Tibial nerve (tissue), 4 donors: ENCODE results near the gene GPC6. TPM values are rescaled to one million over a fixed set of nuclear protein-coding genes. Genes with fewer than 3 reads are reported as not detected.

Experiments
- DNase-seq, 2 donors: peaks; one replicate each; pipeline ENCODE4 v3.0.0-alpha.2; 2019; ENCODE audit warnings: low spot score in 2 of 2
- H3K27ac ChIP-seq, 4 donors: fragments of 200-600 bp; sonication (generic) in 3 of 4; one replicate each; pipeline ENCODE4 v1.5.1; 2017 to 2019; ENCODE audit warnings: mild to moderate bottlenecking in 1 of 4
- H3K27me3 ChIP-seq, 2 donors: fragments of 200-600 bp; sonication (generic) in 1 of 2; one replicate each; pipeline versions ENCODE4 v1.5.1 to v1.6.0; 2017 to 2019
- H3K36me3 ChIP-seq, 3 donors: fragments of 200-600 bp; sonication (generic); one replicate each; pipeline ENCODE4 v1.5.1; 2018 to 2019
- H3K4me1 ChIP-seq, 4 donors: fragments of 200-600 bp; sonication (generic) in 3 of 4; one replicate each; pipeline ENCODE4 v1.5.1; 2017 to 2019
- H3K4me3 ChIP-seq, 4 donors: fragments of 200-600 bp; sonication (generic) in 3 of 4; one replicate each; pipeline ENCODE4 v1.5.1; 2017 to 2019; ENCODE audit warnings: mild to moderate bottlenecking in 1 of 4, moderate library complexity in 1 of 4
- H3K9me3 ChIP-seq, 4 donors: fragments of 200-600 bp; sonication (generic) in 3 of 4; one replicate each; pipeline ENCODE4 v1.5.1; 2017 to 2019
- CTCF ChIP-seq, 5 experiments: fragments of 200-600 bp in 3 of 5; fragments of 450-650 bp in 2 of 5; sonication (generic) in 3 of 5; IDR thresholded peaks; one replicate each; pipeline ENCODE4 v1.5.1; 2016 to 2019; ENCODE audit warnings: antibody characterized with exemption in 5 of 5, mild to moderate bottlenecking in 3 of 5, moderate library complexity in 2 of 5
- EP300 ChIP-seq, 2 donors: sonication (generic); formaldehyde crosslinking; IDR thresholded peaks; one replicate each; pipeline ENCODE4 v1.6.1; 2017; ENCODE audit warnings: antibody characterized with exemption in 2 of 2, mild to moderate bottlenecking in 1 of 2
- POLR2A ChIP-seq, 2 donors: fragments of 450-650 bp; IDR thresholded peaks; one replicate each; pipeline ENCODE4 v1.6.1; 2017; ENCODE audit warnings: antibody characterized with exemption in 2 of 2, mild to moderate bottlenecking in 2 of 2, moderate library complexity in 2 of 2
- WGBS, 2 donors: methylation state at CpG; one replicate each; pipeline ENCODE4 v1.1.5; 2018; 5-methylcytosine and 5-hydroxymethylcytosine counted together
- total RNA-seq, 4 donors: library from RNA; depleted of rRNA; stranded (reverse); fragments of >200 nt; gene quantifications; one replicate each; pipeline ENCODE4 v1.1.0, GENCODE V29; 2016

Gene GPC6
- total RNA-seq, 4 donors from 2014 or later = 21.9 to 39.5 (median 29.8) TPM

- WGBS, 2 donors = 83 to 87% methylated on average over 3 of the region's 3 CpGs
- no peak for DNase-seq
These were observed 1083.0 kb downstream of the GPC6 start for GRCh38 chr13:94309576-94309975.

GRCh38 chr13:94309997-94310855 lies 1083.6 kb downstream of the GPC6 start:
- 39 to 47% methylated on average over 8 of the region's 8 CpGs for WGBS, 2 donors

More at GRCh38 chr13:94309576-94309975, 1083.0 kb downstream of the GPC6 start:
- no peaks in the 10 kb centered on the region for H3K36me3 ChIP-seq
- H3K9me3 ChIP-seq = no peaks in the 10 kb centered on the region
- peaks cover 0 to 59% (median 9%) of the 10 kb centered on the region in 4 donors for H3K4me1 ChIP-seq
- peak overlapping the region in 3 of 4 donors; percentile 29 to 75 (median 55) for H3K27ac ChIP-seq
- no peaks in the 10 kb centered on the region for H3K27me3 ChIP-seq
- no peak for TF ChIP-seq POLR2A (IDR thresholded peaks at IDR 0.05)
- no peak for TF ChIP-seq CTCF (IDR thresholded peaks at IDR 0.05)
- no peak for TF ChIP-seq EP300 (IDR thresholded peaks at IDR 0.05)
- no peak overlapping the region for H3K4me3 ChIP-seq

GRCh38 chr13:94311893-94312292 lies 1085.3 kb downstream of the GPC6 start:
- peaks cover 0 to 44% (median 6%) of the 10 kb centered on the region in 4 donors for H3K4me1 ChIP-seq
- 64 to 69% methylated on average over 2 of the region's 2 CpGs for WGBS, 2 donors
- peak overlapping the region in 3 of 4 donors; percentile 13 to 56 (median 15) for H3K27ac ChIP-seq
- no peaks in the 10 kb centered on the region for H3K27me3 ChIP-seq
- no peak overlapping the region for H3K4me3 ChIP-seq
- H3K36me3 ChIP-seq = no peaks in the 10 kb centered on the region
- no peak for DNase-seq
- no peak for TF ChIP-seq EP300 (IDR thresholded peaks at IDR 0.05)
- TF ChIP-seq POLR2A (IDR thresholded peaks at IDR 0.05) = no peak
- no peak for TF ChIP-seq CTCF (IDR thresholded peaks at IDR 0.05)
- no peaks in the 10 kb centered on the region for H3K9me3 ChIP-seq

More at GRCh38 chr13:94309997-94310855, 1083.6 kb downstream of the GPC6 start:
- peak overlapping the region in 3 of 4 donors; percentile 29 to 75 (median 55) for H3K27ac ChIP-seq
- H3K9me3 ChIP-seq = no peaks in the 10 kb centered on the region
- H3K4me3 ChIP-seq = no peak overlapping the region
- no peaks in the 10 kb centered on the region for H3K27me3 ChIP-seq
- TF ChIP-seq EP300 (IDR thresholded peaks at IDR 0.05) (peak in 1 of 2 donors; percentile 8), POLR2A (IDR thresholded peaks at IDR 0.05) (no peak)
- H3K36me3 ChIP-seq = no peaks in the 10 kb centered on the region
- no peak for DNase-seq
- H3K4me1 ChIP-seq = peaks cover 0 to 53% (median 6%) of the 10 kb centered on the region in 4 donors

GRCh38 chr13:94312511-94313216 lies 1086.1 kb downstream of the GPC6 start:
- Histone ChIP-seq H3K36me3 (no peaks in the 10 kb centered on the region), H3K9me3 (no peaks in the 10 kb centered on the region), H3K27me3 (no peaks in the 10 kb centered on the region), H3K27ac (peak overlapping the region in 3 of 4 donors; percentile 15 to 56 (median 23)), H3K4me3 (no peak overlapping the region), H3K4me1 (peaks cover 0 to 50% (median 6%) of the 10 kb centered on the region in 4 donors)
- no peak for DNase-seq
- 65 to 66% methylated on average over 15 of the region's 15 CpGs for WGBS, 2 donors
- TF ChIP-seq POLR2A (IDR thresholded peaks at IDR 0.05) (no peak), EP300 (IDR thresholded peaks at IDR 0.05) (no peak), CTCF (IDR thresholded peaks at IDR 0.05) (no peak)

- WGBS, 2 donors = 66 to 80% methylated on average over 3 of the region's 3 CpGs
- no peak for DNase-seq
- H3K4me1 ChIP-seq = peaks cover 0 to 48% (median 6%) of the 10 kb centered on the region in 4 donors
These were observed 1086.8 kb downstream of the GPC6 start for GRCh38 chr13:94313321-94313910.

More at GRCh38 chr13:94313321-94313910, 1086.8 kb downstream of the GPC6 start:
- Histone ChIP-seq H3K9me3 (no peaks in the 10 kb centered on the region), H3K27ac (peak overlapping the region in 1 of 4 donors; percentile 56), H3K36me3 (no peaks in the 10 kb centered on the region), H3K27me3 (no peaks in the 10 kb centered on the region), H3K4me3 (no peak overlapping the region)
- TF ChIP-seq EP300 (IDR thresholded peaks at IDR 0.05) = no peak
- TF ChIP-seq POLR2A (IDR thresholded peaks at IDR 0.05) = no peak
- TF ChIP-seq CTCF (IDR thresholded peaks at IDR 0.05) = no peak
